ENCODE data around the gene CFAP90. TPM values are rescaled to one million over a fixed set of nuclear protein-coding genes. Genes with fewer than 3 reads are reported as not detected.

Gene CFAP90
- polyA plus RNA-seq, 1 of the 3 experiments (the other 2 are of a cell fraction), result 0.10 TPM

GRCh38 chr5:7813576-7813975 lies 37.4 kb downstream of the CFAP90 start:
- ChIA-PET CTCF (interaction anchor here (0.9 kb wide), 1 partner anchor 58 kb away, joined by 3 read pairs; no protein-coding TSS in a partner anchor), POLR2A (no interaction called here)
- no peaks in the 10 kb centered on the region for H3K9me2 ChIP-seq
- no peaks in the 10 kb centered on the region for H3K36me3 ChIP-seq (replicated peaks in 1 of 2; ENCODE audit: control insufficient read depth in 1 of 2, insufficient read depth in 2 of 2, low read length in 1 of 2)
- no peaks in the 10 kb centered on the region for H3K79me2 ChIP-seq (ENCODE audit: insufficient read depth)
- H3K4me2 ChIP-seq, result no peak overlapping the region
- H3K4me3 ChIP-seq (ENCODE audit: low read depth in 2 of 2, low read length in 1 of 2), result no peak overlapping the region
- H3K27me3 ChIP-seq (ENCODE audit: insufficient read depth), result peaks cover 35% of the 10 kb centered on the region; the same call in 1 of the 2 replicates
- no peak for TF ChIP-seq RXRA (IDR thresholded peaks at IDR 0.05; ENCODE audit: borderline replicate concordance, low read depth)
- no peak for TF ChIP-seq CTCF (IDR thresholded peaks at IDR 0.05)
- TF ChIP-seq MEF2A (IDR thresholded peaks at IDR 0.05; ENCODE audit: borderline replicate concordance, low read depth), result no peak
- TF ChIP-seq TEAD4 (IDR thresholded peaks at IDR 0.05; ENCODE audit: borderline replicate concordance, insufficient read depth), result no peak
- no peak for TF ChIP-seq ZBTB33 (IDR thresholded peaks at IDR 0.05; ENCODE audit: borderline replicate concordance, low read depth)
- no peak for TF ChIP-seq EZH2phosphoT487 (IDR thresholded peaks at IDR 0.05; ENCODE audit: borderline replicate concordance, low read depth)
- TF ChIP-seq FOSL2 (IDR thresholded peaks at IDR 0.05; ENCODE audit: borderline replicate concordance, low read depth), result no peak
- TF ChIP-seq EP300 (IDR thresholded peaks at IDR 0.05; ENCODE audit: borderline replicate concordance in 1 of 2, low read depth in 1 of 2, low read length in 1 of 2), result no peak
- no peak for TF ChIP-seq TCF12 (IDR thresholded peaks at IDR 0.05)
- TF ChIP-seq JUND (IDR thresholded peaks at IDR 0.05), result no peak
- no peak for TF ChIP-seq ELF1 (IDR thresholded peaks at IDR 0.05)
- TF ChIP-seq RFX5 (IDR thresholded peaks at IDR 0.05; ENCODE audit: low read length), result no peak
- TF ChIP-seq SIN3A (IDR thresholded peaks at IDR 0.05; ENCODE audit: borderline replicate concordance, low read depth, low read length), result no peak
- TF ChIP-seq GATA2 (CRISPR knock-in tag; IDR thresholded peaks at IDR 0.05), result no peak
- H3K27ac ChIP-seq (ENCODE audit: low read depth in 2 of 2, low read length in 1 of 2), result no peak overlapping the region
- no peaks in the 10 kb centered on the region for H3F3A ChIP-seq (replicated peaks; ENCODE audit: insufficient read depth)
- H2AFZ ChIP-seq (ENCODE audit: low read depth), result no peak overlapping the region
- no peaks in the 10 kb centered on the region for H4K20me1 ChIP-seq (ENCODE audit: insufficient read depth)
- DNase-seq, result no peak
- no peaks in the 10 kb centered on the region for H3K9me3 ChIP-seq
- H3K9ac ChIP-seq, result no peak overlapping the region
- WGBS (ENCODE audit: low lambda C conversion rate), result 20% methylated on average over 3 of the region's 3 CpGs
- no peaks in the 10 kb centered on the region; a peak in 1 of 4 replicates for H3K4me1 ChIP-seq (ENCODE audit: control insufficient read depth in 1 of 2, insufficient read depth in 2 of 2, low read depth in 1 of 2, low read length in 1 of 2)

- H3K79me2 ChIP-seq (ENCODE audit: insufficient read depth), result no peaks in the 10 kb centered on the region
- ChIA-PET POLR2A (no interaction called here), CTCF (no interaction called here)
- H3K27ac ChIP-seq (ENCODE audit: low read depth in 2 of 2, low read length in 1 of 2), result no peak overlapping the region
- H3K9me3 ChIP-seq, result no peaks in the 10 kb centered on the region
- no peak for DNase-seq
- no peaks in the 10 kb centered on the region; a peak in 1 of 4 replicates for H3K4me1 ChIP-seq (ENCODE audit: control insufficient read depth in 1 of 2, insufficient read depth in 2 of 2, low read depth in 1 of 2, low read length in 1 of 2)
- no peak overlapping the region for H3K4me2 ChIP-seq
- H3F3A ChIP-seq (replicated peaks; ENCODE audit: insufficient read depth), result no peaks in the 10 kb centered on the region
- H4K20me1 ChIP-seq (ENCODE audit: insufficient read depth), result no peaks in the 10 kb centered on the region
- H3K9me2 ChIP-seq, result no peaks in the 10 kb centered on the region
- no peak overlapping the region for H2AFZ ChIP-seq (ENCODE audit: low read depth)
- H3K4me3 ChIP-seq (ENCODE audit: low read depth in 2 of 2, low read length in 1 of 2), result no peak overlapping the region
- H3K27me3 ChIP-seq (ENCODE audit: insufficient read depth), result peaks cover 30% of the 10 kb centered on the region; the same call in 1 of the 2 replicates
- TF ChIP-seq MXI1 (IDR thresholded peaks at IDR 0.05; ENCODE audit: low read depth, low read length) (no peak), MAX (IDR thresholded peaks at IDR 0.05; ENCODE audit: low read depth) (no peak), RXRA (IDR thresholded peaks at IDR 0.05; ENCODE audit: borderline replicate concordance, low read depth) (no peak), USF1 (IDR thresholded peaks at IDR 0.05; ENCODE audit: borderline replicate concordance, low read depth) (no peak), GABPA (IDR thresholded peaks at IDR 0.05; ENCODE audit: low read depth) (no peak), RCOR1 (IDR thresholded peaks at IDR 0.05; ENCODE audit: low read length) (no peak), POLR2AphosphoS5 (IDR thresholded peaks at IDR 0.05; ENCODE audit: low read depth, low read length) (no peak)
- WGBS (ENCODE audit: low lambda C conversion rate), result 16% methylated on average over 2 of the region's 2 CpGs
- no peak overlapping the region for H3K9ac ChIP-seq
- no peaks in the 10 kb centered on the region for H3K36me3 ChIP-seq (replicated peaks in 1 of 2; ENCODE audit: control insufficient read depth in 1 of 2, insufficient read depth in 2 of 2, low read length in 1 of 2)
These were observed 37.9 kb downstream of the CFAP90 start for GRCh38 chr5:7813007-7813406.
